Measurements from ENCODE around the gene MINK1. TPM values are rescaled to one million over a fixed set of nuclear protein-coding genes. Genes with fewer than 3 reads are reported as not detected.
"Not testable (repeated sequence)": the region's sequence is repeated elsewhere in the genome, so short reads cannot be mapped to it uniquely, and the experiment has no call there.

Gene MINK1
- total RNA-seq, 1 experiment from 2014 or later, result 28.7 TPM

DNA sequence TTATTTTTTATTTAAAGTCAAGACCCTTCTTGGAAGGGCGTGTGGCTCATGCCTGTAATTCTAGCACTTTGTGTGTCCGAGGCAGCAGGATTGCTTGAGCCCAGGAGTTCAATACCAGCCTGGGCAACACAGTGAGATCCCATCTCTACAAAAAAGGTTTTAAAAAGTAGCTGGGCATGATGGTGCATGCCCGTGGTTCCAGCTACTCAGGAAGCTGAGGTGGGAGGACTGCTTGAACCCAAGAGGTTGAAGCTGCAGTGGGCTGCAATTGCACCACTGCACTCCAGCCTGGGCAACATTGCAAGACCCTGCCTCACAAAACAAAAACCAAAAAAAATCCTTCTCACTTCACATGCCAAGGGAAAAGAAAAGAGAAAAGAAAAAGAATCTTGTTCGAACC, 29.6 kb downstream of the MINK1 start:
- no peaks in the 10 kb centered on the region for H4K20me1 ChIP-seq (ENCODE audit: insufficient read depth, low read depth, low read length)
- H3K4me1 ChIP-seq (ENCODE audit: low read length), result peaks cover 5% of the 10 kb centered on the region
- H3K4me2 ChIP-seq (ENCODE audit: low read depth, low read length, poor library complexity, severe bottlenecking), result no peak overlapping the region
- no peaks in the 10 kb centered on the region; the same call in 1 of the 2 replicates for H3K36me3 ChIP-seq (ENCODE audit: insufficient read depth, low read length)
- no peaks in the 10 kb centered on the region for H3K9me3 ChIP-seq (ENCODE audit: low read length)
- H3K79me2 ChIP-seq (ENCODE audit: low read length), result peaks cover 61% of the 10 kb centered on the region
- H3K27me3 ChIP-seq (ENCODE audit: low read length), result no peaks in the 10 kb centered on the region
- no peaks in the 10 kb centered on the region for H3K9me2 ChIP-seq (replicated peaks; ENCODE audit: insufficient read depth, low read length)
- H3K9ac ChIP-seq (ENCODE audit: low read length), result no peak overlapping the region
- H2AFZ ChIP-seq (ENCODE audit: low read length), result no peak overlapping the region
- DNase-seq, result no peak
- H3K4me3 ChIP-seq (ENCODE audit: low read length), result no peak overlapping the region
- H3K27ac ChIP-seq (ENCODE audit: low read length), result no peak overlapping the region

DNA sequence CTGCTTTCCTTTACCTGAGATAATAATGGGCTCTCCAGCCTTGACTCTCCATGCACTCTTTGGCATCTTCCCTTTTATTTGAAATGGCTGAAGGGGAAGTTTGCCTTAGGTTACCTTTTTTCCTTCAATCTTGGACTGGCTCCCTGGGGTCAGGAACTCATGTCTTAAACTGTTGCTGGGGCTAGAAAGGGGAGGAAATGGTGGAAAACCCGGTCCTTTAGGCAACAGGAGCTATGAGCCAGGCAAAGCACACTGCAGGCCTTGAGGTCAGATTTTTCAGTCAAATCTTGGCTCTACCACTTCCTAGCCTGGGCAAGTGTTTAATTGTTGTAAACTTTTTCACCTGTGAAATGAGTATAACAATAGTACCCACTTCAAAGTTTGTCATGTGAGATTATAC, 30.2 kb downstream of the MINK1 start:
- Histone ChIP-seq H3K27me3 (ENCODE audit: low read length) (no peaks in the 10 kb centered on the region), H4K20me1 (ENCODE audit: insufficient read depth, low read depth, low read length) (no peaks in the 10 kb centered on the region), H3K4me1 (ENCODE audit: low read length) (no peaks in the 10 kb centered on the region), H3K79me2 (ENCODE audit: low read length) (peaks cover 59% of the 10 kb centered on the region), H3K4me2 (ENCODE audit: low read depth, low read length, poor library complexity, severe bottlenecking) (no peak overlapping the region), H3K9ac (ENCODE audit: low read length) (no peak overlapping the region), H3K9me2 (replicated peaks; ENCODE audit: insufficient read depth, low read length) (no peaks in the 10 kb centered on the region), H3K27ac (ENCODE audit: low read length) (no peak overlapping the region), H3K36me3 (ENCODE audit: insufficient read depth, low read length) (no peaks in the 10 kb centered on the region; the same call in 1 of the 2 replicates), H2AFZ (ENCODE audit: low read length) (no peak overlapping the region), H3K9me3 (ENCODE audit: low read length) (no peaks in the 10 kb centered on the region), H3K4me3 (ENCODE audit: low read length) (no peak overlapping the region)
- DNase-seq, result no peak

DNA sequence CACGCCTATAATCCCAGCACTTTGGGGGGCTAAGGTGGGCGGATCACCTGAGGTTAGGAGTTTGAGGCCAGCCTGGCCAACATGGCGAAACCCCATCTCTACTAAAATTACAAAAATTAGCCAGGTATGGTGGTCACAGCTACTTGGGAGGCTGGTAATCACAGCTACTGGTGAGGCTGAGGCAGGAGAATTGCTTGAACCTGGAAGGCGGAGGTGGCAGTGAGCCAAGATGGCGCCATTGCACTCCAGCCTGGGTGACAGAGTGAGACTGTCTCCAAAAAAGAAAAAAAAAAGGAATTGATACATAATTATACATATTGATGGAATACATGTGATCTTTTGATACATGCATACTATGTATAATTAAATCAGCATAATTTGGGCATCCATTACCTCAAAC, 34.4 kb downstream of the MINK1 start:
- H3K4me3 ChIP-seq (ENCODE audit: low read length); DNase-seq; H4K20me1 ChIP-seq (ENCODE audit: insufficient read depth, low read depth, low read length); H3K4me1 ChIP-seq (ENCODE audit: low read length); H3K9me2 ChIP-seq (replicated peaks; ENCODE audit: insufficient read depth, low read length); H3K4me2 ChIP-seq (ENCODE audit: low read depth, low read length, poor library complexity, severe bottlenecking); H3K9me3 ChIP-seq (ENCODE audit: low read length); H3K36me3 ChIP-seq (ENCODE audit: insufficient read depth, low read length); H2AFZ ChIP-seq (ENCODE audit: low read length); H3K27me3 ChIP-seq (ENCODE audit: low read length); H3K27ac ChIP-seq (ENCODE audit: low read length); H3K9ac ChIP-seq (ENCODE audit: low read length): not testable (repeated sequence)
- peaks cover 41% of the 10 kb centered on the region for H3K79me2 ChIP-seq (ENCODE audit: low read length)

DNA sequence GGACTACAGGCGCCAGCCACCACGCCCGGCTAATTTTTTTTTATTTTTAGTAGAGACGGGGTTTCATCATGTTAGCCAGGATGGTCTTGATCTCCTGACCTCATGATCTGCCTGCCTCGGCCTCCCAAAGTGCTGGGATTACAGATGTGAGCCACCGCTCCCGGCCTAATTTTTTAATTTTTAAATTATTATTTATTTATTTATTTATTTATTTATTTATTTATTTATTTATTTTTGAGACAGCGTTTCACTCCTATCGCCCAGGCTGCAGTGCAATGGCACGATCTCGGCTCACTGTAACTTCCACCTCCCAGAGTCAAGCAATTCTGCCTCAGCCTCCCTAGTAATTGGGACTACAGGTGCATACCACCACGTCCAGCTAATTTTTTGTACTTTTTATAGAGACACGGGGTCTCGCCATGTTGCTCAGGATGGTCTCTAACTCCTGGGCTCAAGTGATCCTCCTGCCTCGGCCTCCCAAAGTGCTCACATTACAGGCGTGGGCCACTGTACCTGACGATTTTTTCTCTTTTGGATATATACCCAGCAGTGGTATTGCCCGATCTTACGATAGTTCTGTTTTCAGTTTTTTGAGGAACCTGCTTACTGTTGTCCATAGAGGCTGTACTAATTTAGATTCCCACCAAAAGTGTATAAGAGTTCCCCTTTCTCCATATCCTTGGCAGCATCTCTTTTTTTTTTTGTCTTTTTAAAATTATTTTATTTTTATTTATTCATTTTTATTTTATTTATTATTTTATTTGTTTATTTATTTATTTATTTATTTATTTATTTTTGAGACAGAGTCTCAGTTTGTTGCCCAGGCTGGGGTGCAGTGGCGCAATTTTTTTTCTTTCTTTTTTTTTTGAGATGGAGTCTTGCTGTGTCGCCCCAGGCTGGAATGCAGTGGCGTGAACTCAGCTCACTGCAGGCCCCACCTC, 36.2 kb downstream of the MINK1 start:
- DNase-seq; H4K20me1 ChIP-seq (ENCODE audit: insufficient read depth, low read depth, low read length); H2AFZ ChIP-seq (ENCODE audit: low read length); H3K4me2 ChIP-seq (ENCODE audit: low read depth, low read length, poor library complexity, severe bottlenecking); H3K9ac ChIP-seq (ENCODE audit: low read length); H3K9me2 ChIP-seq (replicated peaks; ENCODE audit: insufficient read depth, low read length); H3K9me3 ChIP-seq (ENCODE audit: low read length); H3K27ac ChIP-seq (ENCODE audit: low read length); H3K4me1 ChIP-seq (ENCODE audit: low read length); H3K36me3 ChIP-seq (ENCODE audit: insufficient read depth, low read length); H3K4me3 ChIP-seq (ENCODE audit: low read length); H3K27me3 ChIP-seq (ENCODE audit: low read length): not testable (repeated sequence)
- peaks cover 39% of the 10 kb centered on the region for H3K79me2 ChIP-seq (ENCODE audit: low read length)

DNA sequence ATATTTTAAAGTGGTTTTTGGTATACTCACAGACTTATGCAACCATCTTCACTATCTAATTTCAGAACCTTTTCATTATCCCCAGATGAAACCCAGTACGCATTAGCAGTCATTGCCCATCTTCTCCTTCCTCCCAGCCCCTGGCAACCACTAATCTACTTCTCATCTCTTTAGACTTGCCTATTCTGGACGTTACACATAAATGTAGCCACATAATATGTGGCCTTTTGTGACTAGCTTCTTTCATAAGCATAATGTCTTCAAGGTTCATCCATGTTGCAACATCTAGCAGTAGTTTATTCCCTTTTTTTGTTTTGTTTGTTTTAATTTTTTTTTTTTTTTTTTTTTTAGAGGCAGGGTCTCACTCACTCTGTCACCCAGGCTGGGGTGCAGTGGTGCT, 37.7 kb downstream of the MINK1 start:
- H3K9me3 ChIP-seq (ENCODE audit: low read length), result no peaks in the 10 kb centered on the region
- no peaks in the 10 kb centered on the region for H3K36me3 ChIP-seq (ENCODE audit: insufficient read depth, low read length)
- H3K4me2 ChIP-seq (ENCODE audit: low read depth, low read length, poor library complexity, severe bottlenecking), result no peak overlapping the region
- no peak for DNase-seq
- H3K9ac ChIP-seq (ENCODE audit: low read length), result no peak overlapping the region
- no peaks in the 10 kb centered on the region; the same call in 1 of the 2 replicates for H3K4me1 ChIP-seq (ENCODE audit: low read length)
- H4K20me1 ChIP-seq (ENCODE audit: insufficient read depth, low read depth, low read length), result 0 out of 2 replicates have a peak, but pooled peaks cover 7% of the 10 kb centered on the region
- H2AFZ ChIP-seq (ENCODE audit: low read length), result no peak overlapping the region
- no peak overlapping the region for H3K27ac ChIP-seq (ENCODE audit: low read length)
- H3K4me3 ChIP-seq (ENCODE audit: low read length), result no peak overlapping the region
- H3K79me2 ChIP-seq (ENCODE audit: low read length), result peaks cover 40% of the 10 kb centered on the region
- H3K9me2 ChIP-seq (replicated peaks; ENCODE audit: insufficient read depth, low read length), result no peaks in the 10 kb centered on the region
- H3K27me3 ChIP-seq (ENCODE audit: low read length), result no peaks in the 10 kb centered on the region

DNA sequence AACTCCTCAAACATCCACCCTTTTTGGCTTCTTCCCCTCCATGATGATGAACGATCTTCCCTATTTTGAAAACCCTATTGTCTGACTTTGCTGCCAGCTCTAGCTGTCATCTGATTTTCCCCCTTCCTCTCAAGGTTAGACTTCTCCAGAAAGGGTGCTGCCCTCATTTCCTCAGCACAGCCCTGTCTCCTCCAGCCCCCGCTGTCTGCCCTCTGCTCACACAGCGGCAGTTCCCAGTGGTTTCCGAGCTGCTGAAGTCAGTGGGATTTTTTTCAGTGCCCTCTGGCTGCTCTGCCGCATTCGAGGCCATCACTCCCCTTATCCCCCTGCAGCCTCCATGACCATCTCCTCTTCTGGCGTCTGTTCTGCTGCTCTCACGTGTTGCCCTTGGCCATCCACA, 39.6 kb downstream of the MINK1 start:
- Histone ChIP-seq H3K79me2 (ENCODE audit: low read length) (peaks cover 40% of the 10 kb centered on the region), H3K4me1 (ENCODE audit: low read length) (no peaks in the 10 kb centered on the region; the same call in 1 of the 2 replicates), H3K4me2 (ENCODE audit: low read depth, low read length, poor library complexity, severe bottlenecking) (no peak overlapping the region), H3K9ac (ENCODE audit: low read length) (no peak overlapping the region), H2AFZ (ENCODE audit: low read length) (no peak overlapping the region), H3K27me3 (ENCODE audit: low read length) (no peaks in the 10 kb centered on the region), H3K4me3 (ENCODE audit: low read length) (no peak overlapping the region), H3K27ac (ENCODE audit: low read length) (no peak overlapping the region), H4K20me1 (ENCODE audit: insufficient read depth, low read depth, low read length) (0 out of 2 replicates have a peak, but pooled peaks cover 7% of the 10 kb centered on the region), H3K9me2 (replicated peaks; ENCODE audit: insufficient read depth, low read length) (no peaks in the 10 kb centered on the region), H3K9me3 (ENCODE audit: low read length) (no peaks in the 10 kb centered on the region), H3K36me3 (ENCODE audit: insufficient read depth, low read length) (no peaks in the 10 kb centered on the region)
- DNase-seq, result no peak

DNA sequence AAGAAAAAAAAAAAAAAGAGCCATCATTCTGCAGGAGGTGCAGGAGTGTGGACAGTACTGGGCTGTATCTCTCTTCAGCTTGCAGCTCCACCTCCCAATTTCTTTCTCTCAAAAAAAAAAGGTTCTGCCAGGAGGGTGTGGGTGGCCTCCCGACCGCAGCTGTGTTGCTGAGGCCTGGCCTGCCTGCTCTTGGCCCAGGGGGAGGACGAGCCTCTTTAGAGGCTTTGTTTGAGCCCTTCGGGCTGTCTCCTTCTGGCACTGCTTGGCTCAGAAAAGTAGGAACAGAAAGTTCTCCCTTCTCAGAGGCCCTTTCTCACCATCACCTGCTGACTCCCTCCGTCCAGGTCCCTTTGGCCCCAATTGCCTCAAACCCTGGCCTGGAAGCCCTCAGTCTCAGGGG, 43.9 kb downstream of the MINK1 start:
- Histone ChIP-seq H3K4me2 (ENCODE audit: low read depth, low read length, poor library complexity, severe bottlenecking) (no peak overlapping the region), H2AFZ (ENCODE audit: low read length) (no peak overlapping the region), H3K27me3 (ENCODE audit: low read length) (no peaks in the 10 kb centered on the region), H4K20me1 (ENCODE audit: insufficient read depth, low read depth, low read length) (0 out of 2 replicates have a peak, but pooled peaks cover 7% of the 10 kb centered on the region), H3K36me3 (ENCODE audit: insufficient read depth, low read length) (no peaks in the 10 kb centered on the region), H3K9ac (ENCODE audit: low read length) (no peak overlapping the region), H3K9me2 (replicated peaks; ENCODE audit: insufficient read depth, low read length) (no peaks in the 10 kb centered on the region), H3K4me1 (ENCODE audit: low read length) (peaks cover 5% of the 10 kb centered on the region), H3K9me3 (ENCODE audit: low read length) (no peaks in the 10 kb centered on the region), H3K27ac (ENCODE audit: low read length) (no peak overlapping the region), H3K4me3 (ENCODE audit: low read length) (no peak overlapping the region), H3K79me2 (ENCODE audit: low read length) (peaks cover 23% of the 10 kb centered on the region)
- no peak for DNase-seq

DNA sequence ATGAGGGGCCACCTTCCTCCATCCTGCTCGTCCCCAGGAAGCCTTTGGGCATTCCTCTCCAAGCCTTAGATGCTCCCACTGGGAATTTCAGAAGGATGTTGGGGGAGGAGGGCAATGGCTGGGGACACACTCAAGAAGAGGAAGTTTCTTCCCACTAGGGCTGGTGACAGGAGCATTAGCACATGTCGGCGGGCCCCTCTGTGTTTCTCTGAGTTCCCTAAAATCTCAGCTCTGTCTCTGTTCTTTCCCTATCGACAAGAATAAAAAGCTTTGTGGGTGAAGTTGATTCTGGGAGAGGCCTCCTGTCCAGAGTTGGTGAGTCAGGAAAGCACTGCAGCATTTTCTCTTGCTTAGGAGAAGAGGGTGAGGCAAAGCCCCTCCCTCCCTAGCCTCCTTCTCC, 46.5 kb downstream of the MINK1 start:
- Histone ChIP-seq H3K27me3 (ENCODE audit: low read length) (no peaks in the 10 kb centered on the region), H3K27ac (ENCODE audit: low read length) (no peak overlapping the region), H2AFZ (ENCODE audit: low read length) (no peak overlapping the region), H3K36me3 (ENCODE audit: insufficient read depth, low read length) (no peaks in the 10 kb centered on the region), H3K4me3 (ENCODE audit: low read length) (no peak overlapping the region), H3K9ac (ENCODE audit: low read length) (no peak overlapping the region), H3K4me1 (ENCODE audit: low read length) (peaks cover 8% of the 10 kb centered on the region), H3K4me2 (ENCODE audit: low read depth, low read length, poor library complexity, severe bottlenecking) (no peak overlapping the region), H3K9me2 (replicated peaks; ENCODE audit: insufficient read depth, low read length) (no peaks in the 10 kb centered on the region), H4K20me1 (ENCODE audit: insufficient read depth, low read depth, low read length) (0 out of 2 replicates have a peak, but pooled peaks cover 3% of the 10 kb centered on the region), H3K9me3 (ENCODE audit: low read length) (no peaks in the 10 kb centered on the region), H3K79me2 (ENCODE audit: low read length) (peaks cover 12% of the 10 kb centered on the region; the same call in 1 of the 2 replicates)
- no peak for DNase-seq

Measured in Karpas-422 (cell line).